SK-N-DZ (cell line): Measurements from ENCODE around the gene NPAS2.

ENCODE experiments used
- DNase-seq: peaks from one replicate; pipeline ENCODE4 v3.0.0-alpha.2; 2015; ENCODE audit warnings: low spot score

NPAS2 gene

DNA sequence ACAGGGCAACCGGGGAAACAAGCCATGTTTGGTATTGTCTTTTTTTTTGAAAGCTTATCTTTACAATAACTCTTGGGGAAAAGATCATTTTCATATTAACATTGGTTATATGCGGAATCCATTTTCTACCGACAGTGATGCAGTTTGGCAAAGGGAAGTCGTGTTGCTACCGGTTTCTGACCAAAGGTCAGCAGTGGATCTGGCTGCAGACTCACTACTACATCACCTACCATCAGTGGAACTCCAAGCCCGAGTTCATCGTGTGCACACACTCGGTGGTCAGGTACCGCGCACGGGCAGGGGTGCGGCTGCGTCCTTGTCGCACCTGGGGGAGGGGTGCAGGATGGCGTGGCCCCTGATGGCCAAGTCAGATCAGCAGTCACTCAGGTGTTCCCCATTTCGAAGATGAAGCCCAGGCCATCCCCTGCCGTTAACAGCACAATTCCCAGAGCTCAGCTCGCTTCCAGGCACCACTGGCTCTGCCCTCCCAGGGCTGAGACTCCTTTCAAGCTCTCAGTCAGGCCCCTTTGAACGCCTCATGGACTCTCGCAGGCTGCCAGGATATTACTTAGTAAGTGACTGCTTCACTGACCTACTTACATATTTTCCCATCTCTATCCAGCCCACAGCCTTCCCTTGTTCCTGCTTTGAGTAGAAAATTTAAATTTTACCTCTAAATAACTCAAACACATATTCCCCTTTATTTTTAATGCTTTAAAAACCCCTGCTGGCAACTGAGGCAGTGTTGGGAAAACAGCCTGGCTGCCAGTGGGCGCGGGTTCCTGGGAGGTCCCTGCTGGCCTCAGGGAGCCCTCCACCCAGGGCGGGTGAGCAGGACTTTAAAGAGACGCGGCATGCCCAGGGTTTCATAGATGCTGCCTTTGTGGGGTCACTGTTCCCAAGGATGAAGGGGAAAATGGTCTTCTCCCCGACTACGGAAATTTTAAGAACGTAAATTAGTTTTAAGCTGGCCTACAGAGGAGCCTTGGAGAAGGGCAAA lies 148.5 kb downstream of the NPAS2 start:
- no peak for DNase-seq

DNA sequence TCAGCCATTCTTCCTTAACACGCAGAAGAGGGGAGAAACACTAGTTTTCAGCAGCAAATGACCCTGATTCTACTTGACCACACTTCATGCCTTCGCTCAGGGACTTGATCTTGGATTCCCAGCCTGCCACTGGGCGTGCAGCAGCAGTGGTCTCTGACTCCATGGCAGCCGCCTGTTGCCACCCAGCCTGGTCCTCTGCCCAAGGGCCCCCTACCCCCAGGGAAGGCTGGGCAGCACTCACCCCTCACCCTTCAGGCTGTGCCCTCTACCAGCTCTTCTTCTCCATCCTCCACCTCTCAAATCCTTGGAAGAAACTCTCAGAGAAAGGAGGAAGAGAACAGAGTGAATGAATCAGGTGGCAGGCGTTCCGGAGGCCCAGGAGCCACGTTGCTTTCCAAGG lies 150.1 kb downstream of the NPAS2 start:
- DNase-seq, result no peak

GRCh38 chr2:100971221-100971620 lies 151.3 kb downstream of the NPAS2 start:
- DNase-seq, result no peak

DNA sequence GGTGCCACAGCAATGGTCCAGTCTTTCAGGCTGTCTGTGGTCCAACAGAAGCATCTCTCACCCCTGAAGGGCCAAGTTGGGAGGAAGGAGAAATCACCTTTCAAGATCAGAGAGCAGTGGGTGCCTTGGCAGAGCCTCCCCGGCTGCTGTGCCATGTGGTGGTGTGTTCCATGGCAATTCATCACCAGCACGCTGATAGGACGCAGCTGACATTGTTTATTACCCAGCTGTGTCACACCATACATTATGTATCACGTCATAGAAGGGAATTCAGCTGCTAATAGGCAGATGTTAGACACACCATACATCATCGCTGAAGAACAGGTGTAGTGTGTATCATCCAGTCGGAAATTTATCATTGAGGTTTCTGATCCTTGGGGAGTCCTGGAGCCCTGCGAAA lies 152.5 kb downstream of the NPAS2 start:
- DNase-seq, result no peak

DNA sequence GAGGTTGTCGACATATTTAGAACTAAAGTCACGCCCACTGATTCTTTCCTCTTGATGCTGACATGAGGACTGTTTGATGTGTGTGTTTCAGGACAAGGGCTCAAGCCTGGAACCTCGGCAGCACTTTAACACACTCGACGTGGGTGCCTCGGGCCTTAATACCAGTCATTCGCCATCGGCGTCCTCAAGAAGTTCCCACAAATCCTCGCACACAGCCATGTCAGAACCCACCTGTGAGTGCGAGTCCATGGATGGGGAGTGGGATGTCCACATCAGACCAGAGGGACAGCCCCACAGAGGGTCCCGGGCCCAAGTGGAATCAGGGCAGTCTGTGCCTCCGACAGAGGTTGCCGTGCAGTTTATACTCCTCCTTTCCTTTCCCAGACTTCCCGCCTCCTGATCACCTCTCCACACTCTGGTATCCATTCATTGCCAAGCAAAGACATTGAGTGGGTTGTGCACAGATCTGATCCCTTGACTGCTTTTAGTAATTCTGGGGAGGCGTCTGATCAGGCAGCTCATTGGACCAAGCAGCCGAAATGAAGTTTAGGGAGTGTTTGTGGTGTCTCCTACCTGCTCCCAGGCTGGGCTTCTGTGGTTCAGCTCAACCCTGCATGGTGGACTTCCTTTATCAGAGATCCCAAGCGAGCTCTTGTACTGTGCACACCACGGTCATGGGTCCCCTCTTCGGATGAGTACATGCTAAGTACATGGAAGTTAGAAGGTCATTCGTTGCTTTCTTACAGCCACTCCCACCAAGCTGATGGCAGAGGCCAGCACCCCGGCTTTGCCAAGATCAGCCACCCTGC lies 155.0 kb downstream of the NPAS2 start:
- DNase-seq, result no peak

GRCh38 chr2:100975521-100975785 lies 155.5 kb downstream of the NPAS2 start:
- no peak for DNase-seq

DNA sequence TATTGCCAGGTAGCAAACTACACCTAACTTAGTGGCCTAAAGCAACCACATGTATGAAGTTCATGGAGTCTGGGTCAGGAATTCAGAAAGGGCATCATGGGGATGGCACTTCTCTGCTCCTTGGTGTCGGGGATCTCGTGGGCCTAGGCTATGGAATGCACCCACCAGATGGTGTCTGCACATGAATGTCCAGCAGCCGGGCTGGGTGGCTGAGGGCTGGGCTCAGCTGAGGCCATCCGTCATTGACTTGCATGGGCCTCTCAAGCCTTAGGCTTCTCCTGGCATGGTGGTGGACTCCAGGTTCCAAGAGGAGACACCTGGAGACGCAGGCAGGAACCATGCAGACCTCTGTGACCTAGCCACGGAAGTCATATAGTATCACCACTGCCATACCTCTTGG lies 156.1 kb downstream of the NPAS2 start:
- no peak for DNase-seq

GRCh38 chr2:100976645-100977391 lies 156.9 kb downstream of the NPAS2 start:
- no peak for DNase-seq

DNA sequence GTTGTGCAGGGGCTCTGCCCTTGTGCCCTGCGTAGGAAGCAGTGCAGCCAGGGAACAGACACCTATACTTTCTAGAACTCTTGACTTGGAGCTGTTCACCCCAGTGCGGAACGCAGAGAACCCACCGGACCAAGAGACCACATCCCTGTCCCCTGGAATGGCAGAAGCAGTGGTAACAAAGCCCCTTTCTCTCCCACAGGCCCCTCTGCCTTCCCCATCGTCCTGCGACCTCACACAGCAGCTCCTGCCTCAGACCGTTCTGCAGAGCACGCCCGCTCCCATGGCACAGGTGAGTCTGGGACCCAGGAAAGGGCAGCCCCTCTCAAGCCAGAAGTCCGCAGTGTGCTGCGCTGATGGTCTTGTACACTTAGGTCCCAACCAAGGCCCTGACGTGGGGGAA lies 157.6 kb downstream of the NPAS2 start:
- DNase-seq, result no peak

- DNase-seq, result no peak
Measured at GRCh38 chr2:100978582-100979191, 158.7 kb downstream of the NPAS2 start.

- no peak for DNase-seq
Measured at GRCh38 chr2:100980046-100980445, 160.1 kb downstream of the NPAS2 start.

DNA sequence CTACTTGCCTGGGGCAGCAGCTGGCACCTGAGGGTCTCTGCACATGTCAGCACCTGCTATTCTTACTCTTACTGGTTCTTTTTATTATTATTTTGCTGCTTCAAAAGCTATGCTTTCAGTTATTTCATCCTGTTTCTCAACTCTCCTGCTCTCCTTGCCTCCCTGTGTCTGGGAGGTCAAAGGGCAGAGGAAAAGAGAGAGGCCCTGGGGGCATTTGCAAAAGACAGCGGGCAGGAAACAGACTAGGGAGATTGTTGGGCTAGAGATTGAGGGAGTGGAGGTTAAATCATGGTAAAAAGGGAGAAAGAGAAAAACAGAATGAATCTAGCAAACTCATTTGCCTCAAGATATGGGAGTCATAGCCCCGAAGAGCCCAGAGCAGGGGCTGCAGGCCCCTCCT lies 161.1 kb downstream of the NPAS2 start:
- DNase-seq, result no peak

DNA sequence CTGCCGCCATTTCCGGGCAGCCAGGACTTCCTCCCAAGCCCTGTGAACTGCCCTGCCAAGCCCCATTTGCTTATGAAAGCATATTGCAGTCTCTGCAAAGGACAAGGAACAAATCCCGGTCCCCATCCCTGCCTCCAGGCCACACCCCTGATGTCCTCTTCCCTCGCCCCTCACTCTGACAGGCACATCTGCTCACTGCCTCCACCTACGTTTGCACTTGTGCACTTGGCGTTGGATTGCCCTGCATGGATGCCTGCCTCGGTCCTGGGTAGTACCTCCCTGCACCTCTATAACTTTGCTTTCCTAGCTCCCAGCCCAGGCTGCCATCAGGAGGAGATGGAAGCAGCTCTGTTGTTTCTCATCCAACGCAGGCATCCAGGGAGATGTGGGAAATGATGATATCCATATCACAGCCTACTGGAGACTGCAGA lies 162.5 kb downstream of the NPAS2 start:
- peak; percentile 27 for DNase-seq

DNA sequence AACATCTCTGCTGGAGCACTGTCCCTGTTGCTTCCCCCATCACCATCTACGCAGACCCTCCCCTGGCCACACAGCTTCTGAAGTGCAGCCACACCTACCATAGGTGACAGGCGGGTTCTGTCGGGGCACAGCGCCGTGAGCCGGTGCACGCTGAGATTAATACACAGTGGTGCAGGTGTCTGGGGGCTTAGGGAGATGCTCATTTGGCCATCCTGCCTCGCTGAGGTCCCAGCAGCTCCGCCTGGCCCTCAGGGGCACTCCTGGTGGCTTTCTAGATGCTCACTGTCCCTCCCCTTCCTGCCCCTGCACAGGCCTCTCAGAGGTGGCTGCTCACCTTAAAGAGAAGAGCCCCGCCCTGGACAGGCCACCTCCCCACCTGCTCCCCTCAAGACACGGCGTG lies 163.3 kb downstream of the NPAS2 start:
- DNase-seq, result no peak

DNA sequence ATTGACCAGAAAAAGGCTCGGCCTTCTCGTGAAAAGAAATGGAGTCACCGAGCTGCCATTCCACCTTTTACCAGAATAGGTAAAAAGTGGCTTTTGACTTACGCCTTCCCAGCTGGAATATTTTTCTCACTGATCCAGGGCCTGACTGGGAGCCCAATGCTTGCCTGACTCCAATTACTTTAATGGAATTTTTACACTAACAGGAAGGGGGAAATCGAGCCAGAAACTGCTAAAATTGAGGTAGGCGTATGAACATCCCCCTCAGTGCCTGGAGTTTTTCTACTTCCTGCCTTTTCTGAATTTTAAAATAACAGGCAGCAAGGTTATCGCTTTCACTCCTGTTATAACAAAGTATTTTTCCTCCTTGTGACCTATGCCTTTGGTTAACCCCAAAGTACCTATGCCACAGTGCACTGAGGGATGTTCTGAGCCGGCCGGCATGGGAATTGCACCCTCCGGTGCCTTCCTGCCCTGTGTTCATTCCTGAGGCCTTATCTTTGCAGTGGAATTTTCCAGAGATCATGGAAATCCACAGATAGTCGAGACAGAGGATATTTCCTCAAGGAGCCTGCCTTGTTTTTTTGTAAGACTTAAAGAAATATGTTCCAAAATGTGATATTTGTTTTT lies 163.9 kb downstream of the NPAS2 start:
- no peak for DNase-seq

DNA sequence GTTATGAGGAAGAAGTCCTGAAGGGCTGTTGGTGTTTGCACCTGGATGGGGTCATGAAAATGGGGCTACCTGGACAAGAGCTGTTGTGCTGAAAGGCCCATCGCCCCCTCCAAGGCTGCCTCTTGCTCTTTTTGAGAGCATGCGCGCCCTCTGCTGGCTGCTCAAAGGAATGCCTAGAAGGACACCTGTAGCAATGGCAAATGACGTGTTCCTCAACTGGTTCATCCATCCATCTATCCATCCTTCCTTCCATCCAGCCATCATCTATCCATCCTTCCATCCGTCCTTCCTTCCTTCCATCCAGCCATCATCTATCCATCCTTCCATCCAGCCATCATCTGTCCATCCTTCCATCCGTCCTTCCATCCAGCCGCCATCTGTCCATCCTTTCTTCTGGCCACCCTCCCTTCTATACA lies 165.0 kb downstream of the NPAS2 start:
- DNase-seq, result peak; percentile 72

DNA sequence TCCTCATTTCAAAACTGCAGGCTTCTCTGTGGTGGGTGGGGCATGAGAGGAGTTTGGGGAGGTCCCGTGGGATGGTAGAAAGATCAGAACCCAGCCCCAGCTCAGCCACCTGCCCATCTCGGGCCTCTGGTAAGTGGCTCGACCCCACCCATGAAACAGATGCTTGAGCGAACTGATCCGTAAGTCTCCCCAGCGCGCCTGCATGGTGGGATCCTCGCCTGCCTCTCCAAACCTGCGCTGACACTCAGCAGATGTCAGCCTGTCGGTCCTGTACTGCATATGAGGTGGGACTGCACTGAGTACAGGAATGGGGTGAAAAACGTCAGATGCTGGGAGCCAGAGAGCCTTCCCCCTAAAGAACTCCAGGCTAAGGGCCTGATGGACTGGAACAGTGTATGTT lies 166.2 kb downstream of the NPAS2 start:
- no peak for DNase-seq

DNA sequence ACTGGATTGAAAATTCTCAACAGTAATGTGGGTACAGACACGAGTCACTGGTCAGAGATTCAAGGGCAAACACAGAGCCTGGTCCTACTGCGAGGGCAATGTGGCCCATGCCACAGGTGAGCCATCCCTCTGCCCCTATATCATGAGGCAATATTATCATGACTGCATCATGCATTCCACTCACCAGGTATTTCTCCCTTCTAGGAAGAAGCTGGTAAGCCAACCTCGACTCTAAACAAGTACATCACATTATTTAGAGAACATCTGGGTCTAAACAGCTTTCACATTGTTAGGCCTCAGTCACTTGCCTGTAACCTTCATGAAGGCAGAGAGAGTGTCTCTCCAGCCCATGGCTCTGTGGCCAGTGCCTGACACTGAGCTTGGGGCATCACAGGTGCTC lies 167.6 kb downstream of the NPAS2 start:
- no peak for DNase-seq

- no peak for DNase-seq
Measured at GRCh38 chr2:100987974-100988373, 168.0 kb downstream of the NPAS2 start.

DNA sequence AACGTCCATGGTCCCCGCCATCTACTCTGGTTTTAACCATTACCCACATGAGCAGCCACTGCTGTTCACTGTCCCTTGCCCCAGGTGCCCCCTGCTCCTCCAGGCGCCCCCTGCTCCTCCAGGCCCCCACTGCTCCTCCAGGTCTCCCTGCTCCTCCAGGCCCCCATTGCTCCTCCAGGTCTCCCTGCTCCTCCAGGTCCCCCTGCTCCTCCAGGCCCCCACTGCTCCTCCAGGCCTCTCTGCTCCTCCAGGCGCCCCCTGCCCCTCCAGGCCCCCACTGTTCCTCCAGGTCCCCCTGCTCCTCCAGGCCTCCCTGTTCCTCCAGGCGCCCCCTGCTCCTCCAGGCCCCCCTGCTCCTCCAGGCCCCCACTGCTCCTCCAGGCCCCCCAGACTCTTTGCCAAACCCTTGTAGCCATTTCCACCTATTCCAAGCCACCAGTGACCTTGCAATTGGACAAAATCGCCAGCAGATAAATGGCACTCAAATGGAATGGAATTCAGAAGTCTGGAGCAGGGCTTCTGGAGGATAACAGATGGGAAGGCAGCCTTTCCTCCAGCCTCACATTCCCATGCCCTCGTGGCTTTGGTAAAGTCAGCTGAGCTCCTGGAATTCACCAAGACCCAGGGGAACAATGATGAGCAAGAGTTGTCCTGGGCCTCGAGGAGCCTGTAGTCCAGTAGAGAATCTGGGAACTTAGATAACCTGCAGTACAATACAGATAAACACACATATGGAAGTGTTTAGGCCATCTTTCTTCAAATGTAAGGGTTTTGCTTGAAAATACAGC lies 168.9 kb downstream of the NPAS2 start:
- no peak for DNase-seq
